DMS 273 (cell line): Measurements from ENCODE around the gene TM4SF5.
"Not testable (repeated sequence)": the region's sequence is repeated elsewhere in the genome, so short reads cannot be mapped to it uniquely, and the experiment has no call there.

Source experiments
- DNase-seq: peaks from one replicate; lab custom pipeline; 2025; ENCODE audit not compliant: unreplicated experiment; lab: John Stamatoyannopoulos, UW

The TM4SF5 gene

DNA sequence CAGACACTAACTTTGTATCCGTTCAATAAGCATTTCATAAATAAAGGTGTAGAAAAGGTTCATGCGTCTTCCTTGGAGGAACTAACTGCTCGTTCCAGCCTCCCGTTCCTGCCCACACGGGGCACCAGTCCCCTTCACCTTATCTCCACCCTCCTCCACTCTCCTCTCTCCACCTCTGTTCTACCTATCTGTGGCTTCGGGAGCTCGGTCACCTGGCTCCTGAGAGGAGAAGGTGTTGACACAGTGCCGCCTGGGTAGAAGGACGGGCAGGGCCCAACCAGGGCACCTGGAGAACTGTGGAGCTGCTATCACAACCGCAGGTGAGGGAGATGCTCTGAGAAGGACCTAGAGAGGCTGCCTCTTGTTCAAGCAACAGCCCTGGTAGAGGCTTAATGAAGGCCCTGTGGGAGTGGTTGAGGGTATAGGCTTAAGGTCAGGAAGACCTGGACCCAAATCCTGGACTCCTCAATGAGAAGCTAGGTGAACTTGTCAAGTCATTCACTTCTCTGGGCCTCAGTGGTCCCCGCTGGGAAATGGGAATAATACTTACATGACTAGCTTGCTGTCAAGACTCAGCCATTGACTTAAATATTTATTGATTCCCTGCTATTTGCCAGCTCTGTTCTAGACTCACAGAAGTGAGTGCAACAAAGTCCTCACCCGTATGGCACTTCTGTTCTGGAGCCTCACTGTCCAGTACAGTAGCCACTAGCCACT is 51.8 kb downstream of the TM4SF5 start:
- DNase-seq, result no peak

DNA sequence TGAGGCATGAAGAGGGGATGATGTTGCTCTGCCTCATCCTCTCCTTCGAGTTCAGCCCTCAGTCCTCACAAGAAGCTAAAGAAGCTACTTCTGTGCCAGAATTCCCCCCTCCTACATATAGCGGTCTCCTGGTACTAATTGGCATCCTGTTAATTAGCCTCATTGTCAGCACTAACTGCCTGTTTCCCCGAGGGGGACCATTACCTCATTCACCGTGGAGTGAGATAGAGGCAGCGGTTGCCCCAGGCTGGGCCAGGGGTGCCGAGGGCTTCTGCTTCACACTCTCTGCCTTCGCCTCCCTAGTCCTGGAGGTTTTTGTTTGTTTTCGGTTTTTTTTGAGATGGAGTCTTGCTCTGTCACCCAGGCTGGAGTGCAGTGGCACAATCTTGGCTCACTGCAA is 55.7 kb downstream of the TM4SF5 start:
- DNase-seq, result no peak

DNA sequence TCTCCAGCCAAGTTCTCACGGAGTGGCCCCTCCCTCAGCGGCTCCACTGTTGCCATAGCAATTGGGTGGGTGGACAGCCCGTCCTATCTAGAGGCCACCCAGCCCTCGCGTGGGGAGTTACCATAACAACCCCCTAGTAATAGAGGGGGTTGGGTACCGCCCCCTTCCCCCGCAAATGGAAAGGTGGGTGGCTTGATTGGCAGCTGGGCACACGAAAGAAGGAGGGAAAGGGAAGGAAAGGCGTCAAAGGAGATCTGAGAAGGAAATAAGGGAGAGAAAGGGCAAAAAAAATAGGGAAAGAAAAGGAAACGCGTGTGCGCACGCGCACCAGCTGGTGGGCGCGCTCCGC is 61.1 kb downstream of the TM4SF5 start:
- not testable (repeated sequence) for DNase-seq
